Stomach (tissue), 4 donors: ENCODE data around the gene NUBPL.

Source experiments
- EP300 ChIP-seq: sonication (generic); formaldehyde crosslinking; IDR thresholded peaks from one replicate; pipeline ENCODE4 v1.6.1; 2017; ENCODE audit warnings: antibody characterized with exemption
- POLR2A ChIP-seq, 4 donors: fragments of 450-650 bp; IDR thresholded peaks; one replicate each; pipeline ENCODE4 v1.6.1; 2016; ENCODE audit warnings: antibody characterized with exemption in 4 of 4, control low read depth in 2 of 4, mild to moderate bottlenecking in 1 of 4, moderate library complexity in 1 of 4
- TF ChIP-seq, protein P1 (sequence below), 7 experiments: fragments of 450-650 bp in 4 of 7; fragments of 200-600 bp in 3 of 7; sonication (generic) in 3 of 7; IDR thresholded peaks; one replicate each; pipeline ENCODE4 v1.5.1; 2016 to 2019; ENCODE audit warnings: antibody characterized with exemption in 7 of 7, control low read depth in 2 of 7, mild to moderate bottlenecking in 1 of 7

DNA sequence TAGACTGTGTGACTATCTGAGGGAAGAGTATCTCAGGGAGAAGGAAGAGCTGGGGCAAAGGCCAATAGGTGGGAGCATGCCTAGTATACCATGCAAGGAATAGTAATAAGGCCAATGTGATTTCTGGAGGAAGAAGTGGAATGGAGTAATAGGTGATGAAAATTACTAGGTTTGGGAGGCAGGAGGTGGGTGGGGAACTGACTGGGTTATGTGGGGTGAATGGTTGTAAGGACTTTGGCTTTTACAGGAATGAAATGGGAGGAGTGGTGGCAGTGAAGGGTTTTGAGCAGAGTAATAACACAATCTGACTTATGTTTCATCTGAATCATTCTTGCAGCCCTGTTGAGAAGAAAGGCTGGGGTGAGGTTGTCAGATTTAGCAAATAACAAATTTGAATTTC lies 30.9 kb downstream of the NUBPL start:
- TF ChIP-seq, protein P1, sequence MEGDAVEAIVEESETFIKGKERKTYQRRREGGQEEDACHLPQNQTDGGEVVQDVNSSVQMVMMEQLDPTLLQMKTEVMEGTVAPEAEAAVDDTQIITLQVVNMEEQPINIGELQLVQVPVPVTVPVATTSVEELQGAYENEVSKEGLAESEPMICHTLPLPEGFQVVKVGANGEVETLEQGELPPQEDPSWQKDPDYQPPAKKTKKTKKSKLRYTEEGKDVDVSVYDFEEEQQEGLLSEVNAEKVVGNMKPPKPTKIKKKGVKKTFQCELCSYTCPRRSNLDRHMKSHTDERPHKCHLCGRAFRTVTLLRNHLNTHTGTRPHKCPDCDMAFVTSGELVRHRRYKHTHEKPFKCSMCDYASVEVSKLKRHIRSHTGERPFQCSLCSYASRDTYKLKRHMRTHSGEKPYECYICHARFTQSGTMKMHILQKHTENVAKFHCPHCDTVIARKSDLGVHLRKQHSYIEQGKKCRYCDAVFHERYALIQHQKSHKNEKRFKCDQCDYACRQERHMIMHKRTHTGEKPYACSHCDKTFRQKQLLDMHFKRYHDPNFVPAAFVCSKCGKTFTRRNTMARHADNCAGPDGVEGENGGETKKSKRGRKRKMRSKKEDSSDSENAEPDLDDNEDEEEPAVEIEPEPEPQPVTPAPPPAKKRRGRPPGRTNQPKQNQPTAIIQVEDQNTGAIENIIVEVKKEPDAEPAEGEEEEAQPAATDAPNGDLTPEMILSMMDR (IDR thresholded peaks at IDR 0.05): no peak
- TF ChIP-seq EP300 (no peak), POLR2A (IDR thresholded peaks at IDR 0.05) (no peak)
